HepG2 (cell line): ENCODE data around the gene NBL1. TPM values are rescaled to one million over a fixed set of nuclear protein-coding genes. Genes with fewer than 3 reads are reported as not detected.

Experiments
- ATAC-seq: fragments of 200-7000 bp; cut with Tn5 transposase; 3 replicates; pipeline ENCODE4 v1.9.1; 2020; ENCODE audit warnings: mild to moderate bottlenecking, moderate library complexity
- BruUV-seq: library from RNA; stranded (reverse); fragments of 400-500 nt; replicated peaks from 2 replicates; lab custom pipeline; 2021; lab: Mats Ljungman, UMichigan
- CTCF ChIA-PET: fragments of 300-600 bp; formaldehyde crosslinking; extraction: SDS; loops from one replicate; lab custom pipeline; 2021; ENCODE audit warnings: low total read pairs, inconsistent platforms, low intra/inter-chr PET ratio; lab: Yijun Ruan, JAX
- POLR2A ChIA-PET: fragments of 350-600 bp; sonication (Branson Sonifier 250); formaldehyde crosslinking; loops from one replicate; lab custom pipeline; 2020; ENCODE audit warnings: antibody characterized with exemption, inconsistent platforms; lab: Yijun Ruan, JAX
- DNase-seq: peaks from one replicate; pipeline ENCODE4 v3.0.0-alpha.2; 2015; ENCODE audit warnings: low spot score
- FAIRE-seq: peaks from 3 replicates; lab custom pipeline; 2011; peaks lifted over from hg19 to GRCh38; lab: Jason Lieb, UNC
- H2AFZ ChIP-seq: one replicate; pipeline ENCODE4 v1.6.1; 2011; ENCODE audit warnings: low read length, inconsistent platforms
- H3K27ac ChIP-seq: fragments of 300-600 bp; 3 replicates; pipeline ENCODE4 v1.8.0; 2011; ENCODE audit warnings: mixed run types, mild to moderate bottlenecking, mixed read lengths, low read length, inconsistent platforms; ENCODE audit not compliant: insufficient read depth; ENCODE audit errors: extremely low read length
- H3K27me3 ChIP-seq, 2 experiments: fragments of 200-600 bp in 1 of 2; 2 replicates in 1 of 2; 3 replicates in 1 of 2; pipeline versions ENCODE4 v1.6.0 to v1.8.0; 2011; ENCODE audit warnings: low read length in 2 of 2, mild to moderate bottlenecking in 2 of 2, moderate library complexity in 2 of 2, inconsistent platforms in 1 of 2; ENCODE audit not compliant: insufficient read depth in 2 of 2, control insufficient read depth in 1 of 2
- H3K36me3 ChIP-seq, 2 experiments: fragments of 200-600 bp in 1 of 2; replicated peaks in 1 of 2; 2 replicates in 1 of 2; 3 replicates in 1 of 2; pipeline versions ENCODE4 v1.5.1 to v1.8.0; 2011; ENCODE audit warnings: low read length in 2 of 2, inconsistent platforms in 1 of 2; ENCODE audit not compliant: insufficient read depth in 2 of 2, control insufficient read depth in 1 of 2
- H3K4me1 ChIP-seq: 2 replicates; pipeline ENCODE4 v1.5.1; 2012; ENCODE audit warnings: low read length, inconsistent platforms; ENCODE audit not compliant: insufficient read depth
- H3K4me2 ChIP-seq: 2 replicates; pipeline ENCODE4 v1.6.0; 2011; ENCODE audit warnings: low read depth, low read length, inconsistent platforms
- H3K4me3 ChIP-seq, 3 experiments: fragments of 200-600 bp in 1 of 3; sonication (generic), shearing (Covaris generic) in 1 of 3; replicated peaks in 1 of 3; 2 replicates each; pipeline ENCODE4 v1.5.1; 2011 to 2016; ENCODE audit warnings: low read length in 3 of 3, inconsistent platforms in 2 of 3, low read depth in 2 of 3, mild to moderate bottlenecking in 2 of 3, control low read depth in 1 of 3, mixed read lengths in 1 of 3; ENCODE audit not compliant: insufficient read depth in 1 of 3
- H3K79me2 ChIP-seq: one replicate; pipeline ENCODE4 v1.6.1; 2011; ENCODE audit warnings: low read length, inconsistent platforms; ENCODE audit not compliant: insufficient read depth
- H3K9ac ChIP-seq: 2 replicates; pipeline ENCODE4 v1.6.0; 2011; ENCODE audit warnings: mild to moderate bottlenecking, low read depth, low read length, inconsistent platforms; ENCODE audit not compliant: insufficient read depth
- H3K9me3 ChIP-seq: 2 replicates; pipeline ENCODE4 v1.5.1; 2012; ENCODE audit warnings: mild to moderate bottlenecking, low read length
- H4K20me1 ChIP-seq: 2 replicates; pipeline ENCODE4 v1.6.0; 2011; ENCODE audit warnings: inconsistent platforms, mild to moderate bottlenecking, low read length, moderate library complexity; ENCODE audit not compliant: insufficient read depth
- BATF2 ChIP-seq: sonication (generic); formaldehyde crosslinking; IDR thresholded peaks from 2 replicates; pipeline ENCODE4 v1.8.0; 2022; ENCODE audit warnings: mild to moderate bottlenecking, missing genetic modification reagents, moderate library complexity
- CBX5 ChIP-seq: sonication (generic); formaldehyde crosslinking; IDR thresholded peaks from 2 replicates; pipeline ENCODE4 v1.4.0; 2020; ENCODE audit warnings: missing genetic modification reagents, borderline replicate concordance
- DRAP1 ChIP-seq: IDR thresholded peaks from 2 replicates; pipeline ENCODE4 v1.6.1; 2016; ENCODE audit warnings: missing genetic modification reagents, missing compliant biosample characterization
- ELF4 ChIP-seq: sonication (generic); formaldehyde crosslinking; IDR thresholded peaks from 2 replicates; pipeline ENCODE4 v1.5.0; 2020; ENCODE audit warnings: missing genetic modification reagents, mild to moderate bottlenecking, moderate library complexity, borderline replicate concordance
- FOXP4 ChIP-seq: sonication (generic); formaldehyde crosslinking; IDR thresholded peaks from 2 replicates; pipeline ENCODE4 v1.4.0; 2020; ENCODE audit warnings: missing genetic modification reagents
- GTF3A ChIP-seq: sonication (generic); formaldehyde crosslinking; conservative IDR thresholded peaks from 2 replicates; pipeline ENCODE4 v1.4.0; 2020; ENCODE audit warnings: mild to moderate bottlenecking, missing genetic modification reagents
- IRF9 ChIP-seq: sonication (generic); formaldehyde crosslinking; IDR thresholded peaks from 2 replicates; pipeline ENCODE4 v1.8.0; 2022; ENCODE audit warnings: missing genetic modification reagents, mild to moderate bottlenecking, borderline replicate concordance
- NFIB ChIP-seq: sonication (generic); formaldehyde crosslinking; IDR thresholded peaks from 2 replicates; pipeline ENCODE4 v1.9.0; 2021; ENCODE audit warnings: missing genetic modification reagents, mild to moderate bottlenecking, borderline replicate concordance
- ZBTB25 ChIP-seq: IDR thresholded peaks from 2 replicates; pipeline ENCODE4 v1.6.1; 2018; ENCODE audit warnings: missing genetic modification reagents
- ZNF235 ChIP-seq: sonication (generic); formaldehyde crosslinking; IDR thresholded peaks from 2 replicates; pipeline ENCODE4 v1.8.1; 2023; ENCODE audit warnings: mild to moderate bottlenecking, missing genetic modification reagents, borderline replicate concordance
- ZNF263 ChIP-seq: sonication (generic); formaldehyde crosslinking; IDR thresholded peaks from 2 replicates; pipeline ENCODE4 v1.4.0; 2020; ENCODE audit warnings: missing genetic modification reagents
- ZNF512B ChIP-seq: sonication (generic); formaldehyde crosslinking; IDR thresholded peaks from 2 replicates; pipeline ENCODE4 v1.5.1; 2020; ENCODE audit warnings: missing genetic modification reagents, mild to moderate bottlenecking, borderline replicate concordance
- ZNF572 ChIP-seq: sonication (generic); formaldehyde crosslinking; IDR thresholded peaks from 2 replicates; pipeline ENCODE4 v1.5.1; 2020; ENCODE audit warnings: mild to moderate bottlenecking, missing genetic modification reagents
- ZNF576 ChIP-seq: sonication (generic); formaldehyde crosslinking; IDR thresholded peaks from 2 replicates; pipeline ENCODE4 v1.4.0; 2020; ENCODE audit warnings: mild to moderate bottlenecking, missing genetic modification reagents
- ZNF678 ChIP-seq: sonication (generic); formaldehyde crosslinking; IDR thresholded peaks from 2 replicates; pipeline ENCODE4 v1.4.0; 2020; ENCODE audit warnings: mild to moderate bottlenecking, missing genetic modification reagents
- WGBS: methylation state at CpG from one replicate; pipeline ENCODE4 v1.1.6; 2017; ENCODE audit warnings: low lambda C conversion rate; 5-methylcytosine and 5-hydroxymethylcytosine counted together
- in situ Hi-C: cut with HindIII; loops from 2 replicates; pipeline ENCODE4 v1.10.0; 2017; ENCODE audit warnings: low pct_unique_long_range_greater_than_20kb; ENCODE audit not compliant: extremely low pct_ligation_motif_present
- intact Hi-C: fragments of 100-400 bp; cut with micrococcal nuclease; formaldehyde crosslinking; loops from one replicate; pipeline ENCODE4 v1.10.0; 2022; ENCODE audit not compliant: unreplicated experiment
- polyA plus RNA-seq, 8 experiments: library from polyadenylated mRNA; depleted of rRNA in 3 of 8; stranded (reverse) in 7 of 8; unstranded in 1 of 8; fragments of >200 nt; fragmentation: Illumina TruSeq in 4 of 8; extraction: Trizol in 4 of 8; gene quantifications; 2 replicates each; pipeline versions ENCODE4 v1.2.1 to v1.2.3, GENCODE V29; 2011 to 2016; ENCODE audit warnings: low read depth in 4 of 8, missing spikeins in 1 of 8, mixed read lengths in 1 of 8; ENCODE audit not compliant: insufficient read depth in 1 of 8
- total RNA-seq, 5 experiments: library from RNA; depleted of rRNA; stranded (reverse); fragments of >200 nt; fragmentation: Illumina TruSeq; extraction: Trizol; gene quantifications; 2 replicates each; pipeline ENCODE4 v1.2.3, GENCODE V29; 2016; ENCODE audit warnings: low read depth in 1 of 5

The NBL1 gene
- total and polyA plus RNA-seq, 2 of the 13 experiments (the other 11 are each of a cell fraction or from before 2014, with no cell fraction given), result 2.7 to 13.8 TPM

- FAIRE-seq (no peak), ATAC-seq (no peak), DNase-seq (no peak)
- ChIA-PET CTCF (no interaction called here), POLR2A (no interaction called here)
- no peaks in the 10 kb centered on the region for H4K20me1 ChIP-seq
- intact Hi-C loops (no loop called here), in situ Hi-C loops (no loop called here)
- no peaks in the 10 kb centered on the region for H3K79me2 ChIP-seq
- WGBS, result 37% methylated on average over 3 of the region's 5 CpGs
- peaks cover 27% of the 10 kb centered on the region for H3K4me1 ChIP-seq
- H3K9ac ChIP-seq, result no peak overlapping the region
- no TSS peak for BruUV-seq
- no peak overlapping the region for H3K4me2 ChIP-seq
- H3K27ac ChIP-seq, result no peak overlapping the region
- no peaks in the 10 kb centered on the region for H3K9me3 ChIP-seq
- H3K4me3 ChIP-seq, result no peak overlapping the region
- H3K36me3 ChIP-seq, result no peaks in the 10 kb centered on the region
- H2AFZ ChIP-seq, result no peak overlapping the region
- no peaks in the 10 kb centered on the region for H3K27me3 ChIP-seq
- TF ChIP-seq ZBTB25 (CRISPR knock-in tag) (no peak), GTF3A (CRISPR knock-in tag) (no peak), ZNF572 (CRISPR knock-in tag) (no peak), NFIB (no peak), ZNF576 (CRISPR knock-in tag) (no peak), ZNF512B (CRISPR knock-in tag) (no peak), IRF9 (CRISPR knock-in tag) (no peak), ELF4 (CRISPR knock-in tag) (no peak), FOXP4 (CRISPR knock-in tag) (no peak), ZNF678 (CRISPR knock-in tag) (no peak), DRAP1 (CRISPR knock-in tag) (no peak), CBX5 (CRISPR knock-in tag) (no peak), BATF2 (no peak), ZNF235 (CRISPR knock-in tag) (no peak), ZNF263 (CRISPR knock-in tag) (no peak)
These were observed 8.0 kb upstream of the NBL1 start for GRCh38 chr1:19636065-19636464.
